ENCODE data around the gene TRIM16. TPM values are rescaled to one million over a fixed set of nuclear protein-coding genes. Genes with fewer than 3 reads are reported as not detected.
"Not testable (repeated sequence)": the region's sequence is repeated elsewhere in the genome, so short reads cannot be mapped to it uniquely, and the experiment has no call there.

The TRIM16 gene
- total RNA-seq, 2 donors from 2014 or later, result 27.2 to 30.4 TPM

GRCh38 chr17:15675991-15676390, 8.1 kb downstream of the TRIM16 start:
- DNase-seq; H3K27ac ChIP-seq; intact Hi-C loops (cut with DNase I): not testable (repeated sequence)

GRCh38 chr17:15674640-15675039, 9.5 kb downstream of the TRIM16 start:
- H3K4me1 ChIP-seq; H3K4me3 ChIP-seq; H3K9me3 ChIP-seq; H3K36me3 ChIP-seq; H3K9ac ChIP-seq (ENCODE audit: low read depth in 2 of 2, low read length in 2 of 2); intact Hi-C loops (cut with DNase I); DNase-seq; H3K27ac ChIP-seq; H3K27me3 ChIP-seq: not testable (repeated sequence)

More at GRCh38 chr17:15675991-15676390, 8.1 kb downstream of the TRIM16 start:
- H3K36me3 ChIP-seq; H3K27me3 ChIP-seq; H3K9me3 ChIP-seq; H3K4me1 ChIP-seq; H3K4me3 ChIP-seq; H3K9ac ChIP-seq (ENCODE audit: low read depth in 2 of 2, low read length in 2 of 2): not testable (repeated sequence)

- H3K9ac ChIP-seq (ENCODE audit: low read depth in 2 of 2, low read length in 2 of 2); H3K27ac ChIP-seq; H3K4me1 ChIP-seq; H3K9me3 ChIP-seq; H3K27me3 ChIP-seq; H3K4me3 ChIP-seq; intact Hi-C loops (cut with DNase I); H3K36me3 ChIP-seq; DNase-seq: not testable (repeated sequence)
Observed at GRCh38 chr17:15669526-15669925, 14.6 kb downstream of the TRIM16 start.

GRCh38 chr17:15663691-15664090, 20.4 kb downstream of the TRIM16 start:
- no peak for DNase-seq
- Histone ChIP-seq H3K9me3 (no peaks in the 10 kb centered on the region), H3K27ac (no peak overlapping the region), H3K27me3 (no peaks in the 10 kb centered on the region), H3K9ac (ENCODE audit: low read depth in 2 of 2, low read length in 2 of 2) (no peak overlapping the region), H3K4me1 (no peaks in the 10 kb centered on the region), H3K36me3 (no peaks in the 10 kb centered on the region), H3K4me3 (no peak overlapping the region)
- intact Hi-C loops (cut with DNase I), result no loop called here
- TF ChIP-seq CTCF (IDR thresholded peaks at IDR 0.05), result no peak

- no peaks in the 10 kb centered on the region for H3K36me3 ChIP-seq
- H3K27me3 ChIP-seq, result no peaks in the 10 kb centered on the region
- H3K9me3 ChIP-seq, result no peaks in the 10 kb centered on the region
- H3K9ac ChIP-seq (ENCODE audit: low read depth in 2 of 2, low read length in 2 of 2), result no peak overlapping the region
- intact Hi-C loops (cut with DNase I), result no loop called here
- H3K27ac ChIP-seq, result no peak overlapping the region
- no peak for TF ChIP-seq CTCF (IDR thresholded peaks at IDR 0.05)
- H3K4me3 ChIP-seq, result no peak overlapping the region
- no peak for DNase-seq
- no peaks in the 10 kb centered on the region for H3K4me1 ChIP-seq
Observed at GRCh38 chr17:15663176-15663575, 20.9 kb downstream of the TRIM16 start.

- no peak for DNase-seq
- Histone ChIP-seq H3K36me3 (no peaks in the 10 kb centered on the region), H3K27ac (no peak overlapping the region), H3K4me1 (no peaks in the 10 kb centered on the region), H3K4me3 (no peak overlapping the region), H3K9me3 (no peaks in the 10 kb centered on the region), H3K9ac (ENCODE audit: low read depth in 2 of 2, low read length in 2 of 2) (no peak overlapping the region), H3K27me3 (no peaks in the 10 kb centered on the region)
- intact Hi-C loops (cut with DNase I), result no loop called here
- no peak for TF ChIP-seq CTCF (IDR thresholded peaks at IDR 0.05)
Observed at GRCh38 chr17:15662681-15663080, 21.4 kb downstream of the TRIM16 start.

GRCh38 chr17:15660077-15660476, 24.0 kb downstream of the TRIM16 start:
- H3K27ac ChIP-seq, result no peak overlapping the region

More at GRCh38 chr17:15660077-15660476, 24.0 kb downstream of the TRIM16 start:
- TF ChIP-seq CTCF (IDR thresholded peaks at IDR 0.05), result no peak
- no peaks in the 10 kb centered on the region for H3K9me3 ChIP-seq
- DNase-seq, result no peak
- intact Hi-C loops (cut with DNase I), result no loop called here
- no peak overlapping the region for H3K9ac ChIP-seq (ENCODE audit: low read depth in 2 of 2, low read length in 2 of 2)
- no peaks in the 10 kb centered on the region for H3K36me3 ChIP-seq
- H3K4me3 ChIP-seq, result no peak overlapping the region
- H3K27me3 ChIP-seq, result no peaks in the 10 kb centered on the region
- H3K4me1 ChIP-seq, result no peaks in the 10 kb centered on the region
